ENCODE data around the gene ENPP6. TPM values are rescaled to one million over a fixed set of nuclear protein-coding genes. Genes with fewer than 3 reads are reported as not detected.

ENPP6 gene
- total RNA-seq, 2 donors from 2014 or later = 0.82 to 2.2 TPM

DNA sequence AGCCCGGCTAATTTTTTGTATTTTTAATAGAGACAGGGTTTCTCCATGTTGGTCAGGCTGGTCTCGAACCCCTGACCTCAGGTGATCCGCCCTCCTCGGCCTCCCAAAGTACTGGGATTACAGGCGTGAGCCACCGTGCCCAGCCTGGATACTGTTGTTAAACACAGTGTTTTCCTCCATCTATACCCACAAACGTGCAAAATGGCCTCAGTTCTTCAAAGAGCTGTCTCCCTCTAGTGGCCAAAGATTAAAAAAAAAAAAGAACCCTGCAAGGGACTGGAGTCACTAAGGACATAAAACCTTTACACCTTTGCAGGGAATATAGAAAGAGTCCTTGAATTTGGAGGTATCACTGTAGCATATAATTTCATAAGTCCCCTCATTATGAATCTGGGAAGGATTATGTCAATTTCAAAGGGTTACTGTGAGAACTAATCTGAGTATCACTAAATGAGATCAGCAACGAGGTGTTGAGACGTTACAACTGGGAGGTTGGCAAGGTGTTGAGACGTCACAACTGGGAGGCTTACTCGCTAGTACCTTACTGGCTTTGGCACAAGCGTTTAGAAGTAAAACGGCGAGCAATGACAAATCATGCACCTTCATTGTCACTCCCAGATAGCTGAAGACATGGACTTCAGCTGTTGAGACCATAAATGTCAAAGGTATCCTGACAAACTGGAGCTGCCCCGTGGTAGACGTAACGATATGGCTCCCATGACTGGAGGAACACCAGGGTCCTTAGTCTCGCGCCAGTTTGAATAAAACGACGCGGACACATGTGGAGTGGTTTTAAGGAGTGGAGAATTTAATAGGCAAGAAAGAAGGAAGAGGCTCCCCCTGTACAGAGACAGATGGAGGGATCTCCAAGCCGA is 33.4 kb upstream of the ENPP6 start:
- Mint-ChIP-seq H3K27ac (peak overlapping the region; percentile 41), H3K4me3 (peak overlapping the region; percentile 47), H3K36me3 (ENCODE audit: low read depth) (no peaks in the 10 kb centered on the region), H3K9me3 (no peaks in the 10 kb centered on the region), H3K27me3 (peaks cover 4% of the 10 kb centered on the region), H3K4me1 (peaks cover 13% of the 10 kb centered on the region)
- ATAC-seq (replicated peaks) = peak; percentile 85

GRCh38 chr4:184248216-184248615 is 30.5 kb upstream of the ENPP6 start:
- H3K36me3 Mint-ChIP-seq (ENCODE audit: low read depth) = no peaks in the 10 kb centered on the region
- no peaks in the 10 kb centered on the region for H3K9me3 Mint-ChIP-seq
- no peak overlapping the region for H3K27ac Mint-ChIP-seq
- peaks cover 13% of the 10 kb centered on the region for H3K4me1 Mint-ChIP-seq
- H3K4me3 Mint-ChIP-seq = no peak overlapping the region
- no peak for ATAC-seq (replicated peaks)
- H3K27me3 Mint-ChIP-seq = peaks cover 4% of the 10 kb centered on the region

GRCh38 chr4:184247421-184247820 is 29.7 kb upstream of the ENPP6 start:
- H3K4me1 Mint-ChIP-seq = peaks cover 13% of the 10 kb centered on the region
- H3K9me3 Mint-ChIP-seq = no peaks in the 10 kb centered on the region
- H3K27ac Mint-ChIP-seq = no peak overlapping the region
- H3K4me3 Mint-ChIP-seq = no peak overlapping the region
- H3K36me3 Mint-ChIP-seq (ENCODE audit: low read depth) = no peaks in the 10 kb centered on the region
- ATAC-seq (replicated peaks) = no peak
- peaks cover 4% of the 10 kb centered on the region for H3K27me3 Mint-ChIP-seq

GRCh38 chr4:184246426-184246825 is 28.8 kb upstream of the ENPP6 start:
- Mint-ChIP-seq H3K36me3 (ENCODE audit: low read depth) (no peaks in the 10 kb centered on the region), H3K4me1 (peaks cover 7% of the 10 kb centered on the region), H3K27ac (no peak overlapping the region), H3K27me3 (peaks cover 4% of the 10 kb centered on the region), H3K9me3 (no peaks in the 10 kb centered on the region), H3K4me3 (no peak overlapping the region)
- ATAC-seq (replicated peaks) = no peak

DNA sequence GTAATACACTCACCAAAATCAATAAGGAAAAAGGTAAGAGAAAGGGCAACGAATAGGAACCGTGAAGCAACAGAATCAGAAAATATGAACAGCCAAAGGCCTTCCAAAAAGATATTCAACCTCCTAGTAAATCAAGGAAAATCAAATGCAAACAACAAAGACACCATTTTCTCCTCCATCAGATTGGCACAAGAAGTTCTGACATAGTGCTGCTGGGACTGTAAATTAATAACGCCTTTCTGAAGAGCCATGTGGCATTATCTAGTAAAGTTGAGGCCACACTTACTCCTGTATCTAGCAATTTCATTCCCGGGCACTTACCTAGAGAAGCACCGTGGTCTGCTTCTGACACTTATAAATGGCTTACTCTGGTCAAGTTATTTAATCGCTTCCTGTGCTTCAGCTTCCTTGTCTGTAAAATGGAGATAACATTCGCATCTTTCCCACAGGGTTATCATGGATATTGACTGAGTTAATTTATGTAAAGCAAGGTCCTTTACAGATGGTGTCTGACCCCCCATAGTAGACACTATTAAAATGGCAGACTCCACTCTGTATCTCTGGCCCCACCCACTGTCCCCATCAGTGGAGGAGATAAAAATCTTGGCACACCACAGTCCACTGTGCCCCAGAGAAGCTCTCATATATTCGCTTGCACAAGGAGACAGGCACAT is 20.5 kb upstream of the ENPP6 start:
- Mint-ChIP-seq H3K4me1 (peaks cover 24% of the 10 kb centered on the region), H3K27me3 (no peaks in the 10 kb centered on the region), H3K36me3 (ENCODE audit: low read depth) (no peaks in the 10 kb centered on the region), H3K4me3 (peak overlapping the region; percentile 66), H3K9me3 (peaks cover 3% of the 10 kb centered on the region), H3K27ac (peak overlapping the region; percentile 93)
- no peak for ATAC-seq (replicated peaks)

DNA sequence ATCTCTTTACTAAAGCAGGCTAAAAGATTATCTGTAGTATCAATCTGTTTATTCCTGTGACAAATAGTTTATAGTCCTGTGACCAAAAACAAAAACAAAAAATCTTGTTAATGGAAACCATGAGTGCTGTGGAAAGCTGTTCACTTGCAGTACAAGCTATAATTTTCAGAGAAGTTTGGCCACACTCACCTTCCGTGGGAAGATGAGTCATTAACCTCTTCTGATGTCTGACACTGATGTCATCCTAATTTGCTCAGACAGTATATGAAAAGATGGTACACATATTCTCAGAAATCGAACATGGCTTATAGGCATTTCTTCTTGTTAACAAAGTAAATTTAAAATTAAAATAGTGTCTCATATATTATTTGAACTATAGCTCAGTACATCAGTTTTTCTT is 19.9 kb upstream of the ENPP6 start:
- ATAC-seq (replicated peaks) = peak; percentile 98

DNA sequence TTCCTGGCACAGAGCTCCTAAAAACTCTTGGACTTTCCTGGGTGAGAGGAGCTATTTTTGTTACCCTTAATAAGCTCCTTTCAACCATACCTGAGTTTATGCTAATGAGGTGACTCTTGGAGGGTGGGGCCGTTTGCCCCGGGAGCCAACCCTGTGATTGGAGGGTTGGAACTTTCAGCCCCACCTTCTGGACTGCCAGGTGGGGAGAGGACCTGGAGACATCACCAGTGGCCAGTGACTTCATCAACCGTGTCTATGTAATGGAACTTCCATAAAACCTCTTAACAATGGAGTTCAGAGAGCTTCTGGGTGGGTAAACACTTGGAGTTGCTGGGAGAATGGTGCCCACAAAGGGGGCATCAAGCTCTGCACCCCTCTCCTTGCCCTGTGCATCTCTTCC is 17.9 kb upstream of the ENPP6 start:
- peaks cover 24% of the 10 kb centered on the region for H3K4me1 Mint-ChIP-seq
- H3K27me3 Mint-ChIP-seq = no peaks in the 10 kb centered on the region
- peak overlapping the region; percentile 93 for H3K27ac Mint-ChIP-seq

More for the DNA sequence above, 19.9 kb upstream of the ENPP6 start:
- no peaks in the 10 kb centered on the region for H3K36me3 Mint-ChIP-seq (ENCODE audit: low read depth)
- no peaks in the 10 kb centered on the region for H3K27me3 Mint-ChIP-seq
- H3K4me3 Mint-ChIP-seq = peak overlapping the region; percentile 66
- H3K27ac Mint-ChIP-seq = peak overlapping the region; percentile 93
- peaks cover 3% of the 10 kb centered on the region for H3K9me3 Mint-ChIP-seq
- H3K4me1 Mint-ChIP-seq = peaks cover 24% of the 10 kb centered on the region

GRCh38 chr4:184234155-184234554 is 16.5 kb upstream of the ENPP6 start:
- H3K36me3 Mint-ChIP-seq (ENCODE audit: low read depth) = no peaks in the 10 kb centered on the region
- H3K4me1 Mint-ChIP-seq = peaks cover 34% of the 10 kb centered on the region
- H3K27me3 Mint-ChIP-seq = no peaks in the 10 kb centered on the region
- H3K9me3 Mint-ChIP-seq = peaks cover 3% of the 10 kb centered on the region
- no peak overlapping the region for H3K4me3 Mint-ChIP-seq
- H3K27ac Mint-ChIP-seq = no peak overlapping the region
- ATAC-seq (replicated peaks) = no peak

More for the DNA sequence above, 17.9 kb upstream of the ENPP6 start:
- no peak overlapping the region for H3K4me3 Mint-ChIP-seq
- ATAC-seq (replicated peaks) = no peak
- no peaks in the 10 kb centered on the region for H3K36me3 Mint-ChIP-seq (ENCODE audit: low read depth)
- H3K9me3 Mint-ChIP-seq = peaks cover 3% of the 10 kb centered on the region

GRCh38 chr4:184232975-184233374 is 15.3 kb upstream of the ENPP6 start:
- no peaks in the 10 kb centered on the region for H3K36me3 Mint-ChIP-seq (ENCODE audit: low read depth)
- no peak overlapping the region for H3K27ac Mint-ChIP-seq
- peaks cover 4% of the 10 kb centered on the region for H3K27me3 Mint-ChIP-seq
- no peak for ATAC-seq (replicated peaks)
- H3K9me3 Mint-ChIP-seq = peaks cover 3% of the 10 kb centered on the region
- peaks cover 37% of the 10 kb centered on the region for H3K4me1 Mint-ChIP-seq
- no peak overlapping the region for H3K4me3 Mint-ChIP-seq

DNA sequence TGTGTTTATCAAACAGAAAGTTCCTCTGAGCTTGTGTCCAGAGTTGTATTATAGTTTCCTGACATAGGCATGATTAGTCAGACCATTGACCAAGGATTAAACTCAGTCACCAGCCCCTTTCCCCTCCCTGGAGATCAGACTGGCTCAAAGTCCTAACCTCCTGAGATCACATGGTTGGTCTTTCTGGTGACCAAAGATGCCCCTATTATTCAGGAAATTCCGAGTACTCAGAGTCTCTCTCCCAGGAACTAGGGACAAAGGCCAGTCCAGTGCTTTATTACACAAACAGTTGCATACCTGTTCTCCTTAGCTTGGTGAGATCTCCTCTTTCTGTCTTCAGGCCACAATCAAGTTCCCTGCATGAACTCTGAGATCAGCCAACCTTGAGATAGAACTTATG is 14.5 kb upstream of the ENPP6 start:
- Mint-ChIP-seq H3K27ac (no peak overlapping the region), H3K4me1 (peaks cover 29% of the 10 kb centered on the region), H3K9me3 (peaks cover 3% of the 10 kb centered on the region), H3K4me3 (no peak overlapping the region), H3K27me3 (peaks cover 4% of the 10 kb centered on the region), H3K36me3 (ENCODE audit: low read depth) (no peaks in the 10 kb centered on the region)
- ATAC-seq (replicated peaks) = no peak

- H3K27me3 Mint-ChIP-seq = peaks cover 4% of the 10 kb centered on the region
- no peak overlapping the region for H3K27ac Mint-ChIP-seq
- H3K9me3 Mint-ChIP-seq = peaks cover 3% of the 10 kb centered on the region
- no peak overlapping the region for H3K4me3 Mint-ChIP-seq
- H3K4me1 Mint-ChIP-seq = peaks cover 24% of the 10 kb centered on the region
- no peaks in the 10 kb centered on the region for H3K36me3 Mint-ChIP-seq (ENCODE audit: low read depth)
- no peak for ATAC-seq (replicated peaks)
Observed at GRCh38 chr4:184231573-184231972, 13.9 kb upstream of the ENPP6 start.

- H3K36me3 Mint-ChIP-seq (ENCODE audit: low read depth) = no peaks in the 10 kb centered on the region
- no peak overlapping the region for H3K27ac Mint-ChIP-seq
- ATAC-seq (replicated peaks) = no peak
- H3K4me3 Mint-ChIP-seq = no peak overlapping the region
- H3K4me1 Mint-ChIP-seq = peaks cover 19% of the 10 kb centered on the region
- peaks cover 4% of the 10 kb centered on the region for H3K27me3 Mint-ChIP-seq
- H3K9me3 Mint-ChIP-seq = no peaks in the 10 kb centered on the region
Observed at GRCh38 chr4:184228056-184228705, 10.5 kb upstream of the ENPP6 start.

- no peaks in the 10 kb centered on the region for H3K9me3 Mint-ChIP-seq
- H3K36me3 Mint-ChIP-seq (ENCODE audit: low read depth) = no peaks in the 10 kb centered on the region
- ATAC-seq (replicated peaks) = no peak
- H3K27ac Mint-ChIP-seq = no peak overlapping the region
- H3K4me1 Mint-ChIP-seq = peaks cover 4% of the 10 kb centered on the region
- H3K4me3 Mint-ChIP-seq = no peak overlapping the region
- H3K27me3 Mint-ChIP-seq = peaks cover 12% of the 10 kb centered on the region
Observed at GRCh38 chr4:184216515-184216914, 1.2 kb downstream of the ENPP6 start.

DNA sequence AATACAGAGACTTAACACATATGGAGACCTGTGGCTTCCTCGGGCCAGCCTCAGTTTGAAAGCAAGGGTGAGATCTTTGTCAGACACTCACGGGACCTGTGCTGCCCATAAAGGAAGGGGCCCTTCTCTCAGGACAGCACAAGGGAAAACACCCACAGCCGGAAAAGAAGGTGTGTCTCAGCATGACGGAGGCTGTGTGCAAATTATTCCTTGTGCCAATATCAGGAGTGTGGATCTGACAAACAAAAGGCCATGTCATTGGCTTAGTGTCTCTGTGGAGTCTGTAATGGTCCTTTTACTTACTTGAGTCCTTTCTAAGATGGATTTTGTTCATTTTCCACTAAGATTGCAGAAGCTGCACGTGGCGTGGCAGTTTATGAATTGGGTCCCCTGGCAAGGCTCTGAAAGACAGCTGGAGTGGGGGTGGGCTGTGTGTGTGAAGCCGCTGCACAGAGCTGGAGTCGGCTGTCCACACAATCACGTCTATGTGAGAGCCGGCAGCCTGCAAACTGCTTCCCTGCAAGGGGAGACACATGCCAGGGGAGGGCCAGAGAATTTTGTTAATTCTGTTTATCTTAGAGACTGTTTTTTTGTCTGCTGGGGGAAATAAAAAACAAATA is 1.9 kb downstream of the ENPP6 start:
- ATAC-seq (replicated peaks) = no peak
- no peaks in the 10 kb centered on the region for H3K9me3 Mint-ChIP-seq
- no peak overlapping the region for H3K27ac Mint-ChIP-seq
- no peaks in the 10 kb centered on the region for H3K36me3 Mint-ChIP-seq (ENCODE audit: low read depth)
- H3K4me1 Mint-ChIP-seq = peaks cover 4% of the 10 kb centered on the region
- H3K27me3 Mint-ChIP-seq = peaks cover 12% of the 10 kb centered on the region
- no peak overlapping the region for H3K4me3 Mint-ChIP-seq

Measured in activated T-helper 17 cell treated with anti-CD3 and anti-CD28 coated beads, Interleukin-2, amount 50 U/mL, for 72 hours (primary cell).